Heart left ventricle (tissue), 13 donors: ENCODE measurements around the gene PLG.

ENCODE experiments used
- POLR2A ChIP-seq, 2 donors: fragments of 450-650 bp; IDR thresholded peaks; one replicate each; pipeline ENCODE4 v1.6.1; 2017; ENCODE audit warnings: antibody characterized with exemption in 2 of 2, mild to moderate bottlenecking in 2 of 2, moderate library complexity in 2 of 2
- TF ChIP-seq, protein P1 (sequence below), 12 donors: fragments of 200-600 bp; sonication (generic) in 4 of 12; IDR thresholded peaks; one replicate each; pipeline versions ENCODE4 v1.5.0 to v1.8.0; 2018 to 2022; ENCODE audit warnings: antibody characterized with exemption in 12 of 12, mild to moderate bottlenecking in 5 of 12
- donor health status: ischemic (EF 13 %, LVEDD 7.1; RV severe dilation, severe dysfunction).
- donor health status: DM: no; HTN: yes; CAD: no.
- donor health status: DM: no; HTN: no; CAD: no.
- donor health status: ischemic (EF 25% LVEDD 6.9; RV normal size, moderate dysfunction).
- donor health status: ischemic (EF 25% LVEDD 5.7; RV mildly dilated, moderate dysfunction).
- donor health status: ischemic (EF 35%, LVEDD 5.7; RV mildly dilated, moderate dysfunction).
- donor health status: nonischemic (EF 11% LVEDD 7.7; RV severe dilation, severe dysfunction).
- donor health status: DM: yes; HTN: yes; CAD: no.
- donor health status: PGD.
- donor health status: ischemic (EF 29% LVEDD 5.4; RV normal size, mild dysfunction).
- donor health status: nonischemic (EF 23%, LVEDD 6.1; RV moderate dilation, normal function).

DNA sequence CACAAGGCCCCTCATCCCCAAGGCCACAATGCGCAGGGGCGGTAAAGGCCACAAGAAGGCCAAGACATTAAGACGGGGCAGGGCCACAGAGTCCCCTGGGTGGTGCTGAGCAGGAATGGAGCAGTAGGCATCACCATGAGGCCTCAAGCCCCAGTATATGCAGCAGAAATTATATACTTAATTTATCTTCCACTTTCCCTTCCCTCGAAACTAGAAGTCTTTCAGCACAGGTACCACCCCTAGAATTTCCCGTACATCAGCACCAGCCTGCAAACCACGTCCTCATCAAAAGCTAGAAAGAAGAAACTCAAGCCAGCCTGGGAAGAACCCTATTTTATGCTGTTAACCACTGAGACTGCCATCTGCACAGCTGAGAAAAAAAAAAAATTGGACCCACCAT lies 89.4 kb downstream of the PLG start:
- TF ChIP-seq, protein P1, sequence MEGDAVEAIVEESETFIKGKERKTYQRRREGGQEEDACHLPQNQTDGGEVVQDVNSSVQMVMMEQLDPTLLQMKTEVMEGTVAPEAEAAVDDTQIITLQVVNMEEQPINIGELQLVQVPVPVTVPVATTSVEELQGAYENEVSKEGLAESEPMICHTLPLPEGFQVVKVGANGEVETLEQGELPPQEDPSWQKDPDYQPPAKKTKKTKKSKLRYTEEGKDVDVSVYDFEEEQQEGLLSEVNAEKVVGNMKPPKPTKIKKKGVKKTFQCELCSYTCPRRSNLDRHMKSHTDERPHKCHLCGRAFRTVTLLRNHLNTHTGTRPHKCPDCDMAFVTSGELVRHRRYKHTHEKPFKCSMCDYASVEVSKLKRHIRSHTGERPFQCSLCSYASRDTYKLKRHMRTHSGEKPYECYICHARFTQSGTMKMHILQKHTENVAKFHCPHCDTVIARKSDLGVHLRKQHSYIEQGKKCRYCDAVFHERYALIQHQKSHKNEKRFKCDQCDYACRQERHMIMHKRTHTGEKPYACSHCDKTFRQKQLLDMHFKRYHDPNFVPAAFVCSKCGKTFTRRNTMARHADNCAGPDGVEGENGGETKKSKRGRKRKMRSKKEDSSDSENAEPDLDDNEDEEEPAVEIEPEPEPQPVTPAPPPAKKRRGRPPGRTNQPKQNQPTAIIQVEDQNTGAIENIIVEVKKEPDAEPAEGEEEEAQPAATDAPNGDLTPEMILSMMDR (IDR thresholded peaks at IDR 0.05): no peak
- TF ChIP-seq POLR2A (IDR thresholded peaks at IDR 0.05): no peak
